Measurements from ENCODE around the gene BBX. TPM values are rescaled to one million over a fixed set of nuclear protein-coding genes. Genes with fewer than 3 reads are reported as not detected.
A peak's percentile ranks its signal among the peaks of the same experiment; 100 is the strongest.

BBX gene
- total RNA-seq, 1 donor from 2014 or later, result 37.2 TPM

GRCh38 chr3:107745354-107745753 lies 222.6 kb downstream of the BBX start:
- H3K27me3 Mint-ChIP-seq, result no peaks in the 10 kb centered on the region
- no peaks in the 10 kb centered on the region for H3K36me3 Mint-ChIP-seq (ENCODE audit: low read depth)
- no peak for DNase-seq
- intact Hi-C loops (cut with micrococcal nuclease), result no loop called here
- no peak overlapping the region for H3K4me3 Mint-ChIP-seq
- no peaks in the 10 kb centered on the region for H3K9me3 Mint-ChIP-seq
- H3K27ac Mint-ChIP-seq, result no peak overlapping the region
- no peaks in the 10 kb centered on the region for H3K4me1 Mint-ChIP-seq

- no peaks in the 10 kb centered on the region for H3K9me3 Mint-ChIP-seq
- no peak overlapping the region for H3K4me3 Mint-ChIP-seq
- intact Hi-C loops (cut with micrococcal nuclease), result no loop called here
- no peaks in the 10 kb centered on the region for H3K27me3 Mint-ChIP-seq
- DNase-seq, result no peak
- no peaks in the 10 kb centered on the region for H3K36me3 Mint-ChIP-seq (ENCODE audit: low read depth)
- H3K4me1 Mint-ChIP-seq, result no peaks in the 10 kb centered on the region
- no peak overlapping the region for H3K27ac Mint-ChIP-seq
Measured at GRCh38 chr3:107752202-107752990, 229.6 kb downstream of the BBX start.

- Mint-ChIP-seq H3K27me3 (no peaks in the 10 kb centered on the region), H3K36me3 (ENCODE audit: low read depth) (no peaks in the 10 kb centered on the region), H3K4me1 (no peaks in the 10 kb centered on the region), H3K9me3 (no peaks in the 10 kb centered on the region), H3K4me3 (no peak overlapping the region), H3K27ac (no peak overlapping the region)
- DNase-seq, result peak; percentile 74
- intact Hi-C loops (cut with micrococcal nuclease), result no loop called here
Measured at GRCh38 chr3:107753494-107753893, 230.7 kb downstream of the BBX start.

GRCh38 chr3:107753976-107754375 lies 231.2 kb downstream of the BBX start:
- no peaks in the 10 kb centered on the region for H3K27me3 Mint-ChIP-seq
- H3K4me1 Mint-ChIP-seq, result no peaks in the 10 kb centered on the region
- intact Hi-C loops (cut with micrococcal nuclease), result no loop called here
- H3K27ac Mint-ChIP-seq, result no peak overlapping the region
- H3K9me3 Mint-ChIP-seq, result no peaks in the 10 kb centered on the region
- H3K4me3 Mint-ChIP-seq, result no peak overlapping the region
- H3K36me3 Mint-ChIP-seq (ENCODE audit: low read depth), result no peaks in the 10 kb centered on the region
- no peak for DNase-seq

- no peak overlapping the region for H3K27ac Mint-ChIP-seq
- DNase-seq, result no peak
- no peak overlapping the region for H3K4me3 Mint-ChIP-seq
- H3K36me3 Mint-ChIP-seq (ENCODE audit: low read depth), result no peaks in the 10 kb centered on the region
- intact Hi-C loops (cut with micrococcal nuclease), result no loop called here
- no peaks in the 10 kb centered on the region for H3K9me3 Mint-ChIP-seq
- no peaks in the 10 kb centered on the region for H3K27me3 Mint-ChIP-seq
- no peaks in the 10 kb centered on the region for H3K4me1 Mint-ChIP-seq
Measured at GRCh38 chr3:107756649-107757048, 233.9 kb downstream of the BBX start.

GRCh38 chr3:107757140-107757539 lies 234.4 kb downstream of the BBX start:
- Mint-ChIP-seq H3K27me3 (no peaks in the 10 kb centered on the region), H3K4me3 (no peak overlapping the region), H3K9me3 (no peaks in the 10 kb centered on the region), H3K27ac (no peak overlapping the region), H3K4me1 (no peaks in the 10 kb centered on the region), H3K36me3 (ENCODE audit: low read depth) (no peaks in the 10 kb centered on the region)
- DNase-seq, result no peak
- intact Hi-C loops (cut with micrococcal nuclease), result no loop called here

GRCh38 chr3:107760144-107760543 lies 237.4 kb downstream of the BBX start:
- Mint-ChIP-seq H3K9me3 (no peaks in the 10 kb centered on the region), H3K4me1 (no peaks in the 10 kb centered on the region), H3K36me3 (ENCODE audit: low read depth) (no peaks in the 10 kb centered on the region), H3K27me3 (no peaks in the 10 kb centered on the region), H3K27ac (no peak overlapping the region), H3K4me3 (no peak overlapping the region)
- intact Hi-C loops (cut with micrococcal nuclease), result no loop called here
- DNase-seq, result no peak

- intact Hi-C loops (cut with micrococcal nuclease), result no loop called here
- DNase-seq, result no peak
- Mint-ChIP-seq H3K27ac (no peak overlapping the region), H3K4me1 (no peaks in the 10 kb centered on the region), H3K9me3 (no peaks in the 10 kb centered on the region), H3K27me3 (no peaks in the 10 kb centered on the region), H3K36me3 (ENCODE audit: low read depth) (no peaks in the 10 kb centered on the region), H3K4me3 (no peak overlapping the region)
Measured at GRCh38 chr3:107761391-107761790, 238.6 kb downstream of the BBX start.

GRCh38 chr3:107765524-107765923 lies 242.8 kb downstream of the BBX start:
- Mint-ChIP-seq H3K36me3 (ENCODE audit: low read depth) (no peaks in the 10 kb centered on the region), H3K27ac (no peak overlapping the region), H3K4me1 (no peaks in the 10 kb centered on the region), H3K9me3 (no peaks in the 10 kb centered on the region), H3K4me3 (no peak overlapping the region), H3K27me3 (no peaks in the 10 kb centered on the region)
- intact Hi-C loops (cut with micrococcal nuclease), result no loop called here
- DNase-seq, result no peak

- no peak overlapping the region for H3K27ac Mint-ChIP-seq
- no peak overlapping the region for H3K4me3 Mint-ChIP-seq
- H3K27me3 Mint-ChIP-seq, result no peaks in the 10 kb centered on the region
- intact Hi-C loops (cut with micrococcal nuclease), result no loop called here
- H3K36me3 Mint-ChIP-seq (ENCODE audit: low read depth), result peaks cover 2% of the 10 kb centered on the region
- H3K4me1 Mint-ChIP-seq, result no peaks in the 10 kb centered on the region
- no peak for DNase-seq
- no peaks in the 10 kb centered on the region for H3K9me3 Mint-ChIP-seq
Measured at GRCh38 chr3:107767897-107768605, 245.3 kb downstream of the BBX start.

GRCh38 chr3:107769882-107770281 lies 247.1 kb downstream of the BBX start:
- intact Hi-C loops (cut with micrococcal nuclease), result no loop called here
- no peak overlapping the region for H3K4me3 Mint-ChIP-seq
- peaks cover 6% of the 10 kb centered on the region for H3K36me3 Mint-ChIP-seq (ENCODE audit: low read depth)
- H3K27ac Mint-ChIP-seq, result no peak overlapping the region
- no peak for DNase-seq
- H3K4me1 Mint-ChIP-seq, result no peaks in the 10 kb centered on the region
- H3K27me3 Mint-ChIP-seq, result no peaks in the 10 kb centered on the region
- no peaks in the 10 kb centered on the region for H3K9me3 Mint-ChIP-seq

GRCh38 chr3:107772016-107772415 lies 249.3 kb downstream of the BBX start:
- H3K4me1 Mint-ChIP-seq, result no peaks in the 10 kb centered on the region

GRCh38 chr3:107775974-107776373 lies 253.2 kb downstream of the BBX start:
- H3K4me3 Mint-ChIP-seq, result no peak overlapping the region
- no peak overlapping the region for H3K27ac Mint-ChIP-seq
- intact Hi-C loops (cut with micrococcal nuclease), result no loop called here
- no peak for DNase-seq
- no peaks in the 10 kb centered on the region for H3K4me1 Mint-ChIP-seq
- H3K9me3 Mint-ChIP-seq, result no peaks in the 10 kb centered on the region
- H3K27me3 Mint-ChIP-seq, result no peaks in the 10 kb centered on the region
- H3K36me3 Mint-ChIP-seq (ENCODE audit: low read depth), result peaks cover 12% of the 10 kb centered on the region

More at GRCh38 chr3:107772016-107772415, 249.3 kb downstream of the BBX start:
- Mint-ChIP-seq H3K9me3 (no peaks in the 10 kb centered on the region), H3K36me3 (ENCODE audit: low read depth) (peaks cover 7% of the 10 kb centered on the region), H3K27me3 (no peaks in the 10 kb centered on the region), H3K4me3 (no peak overlapping the region), H3K27ac (no peak overlapping the region)
- no peak for DNase-seq
- intact Hi-C loops (cut with micrococcal nuclease), result no loop called here

GRCh38 chr3:107781253-107781652 lies 258.5 kb downstream of the BBX start:
- no peak for DNase-seq
- intact Hi-C loops (cut with micrococcal nuclease), result no loop called here
- Mint-ChIP-seq H3K27me3 (no peaks in the 10 kb centered on the region), H3K4me1 (no peaks in the 10 kb centered on the region), H3K4me3 (no peak overlapping the region), H3K9me3 (no peaks in the 10 kb centered on the region), H3K36me3 (ENCODE audit: low read depth) (peaks cover 25% of the 10 kb centered on the region), H3K27ac (no peak overlapping the region)
